Measurements from ENCODE around the gene RPL13. TPM values are rescaled to one million over a fixed set of nuclear protein-coding genes. Genes with fewer than 3 reads are reported as not detected.

The RPL13 gene
- 4,469 and 5,108 TPM in 2 replicates for total RNA-seq (2014; rRNA removed; shearing (Covaris generic); ENCODE audit: low replicate concordance)

DNA sequence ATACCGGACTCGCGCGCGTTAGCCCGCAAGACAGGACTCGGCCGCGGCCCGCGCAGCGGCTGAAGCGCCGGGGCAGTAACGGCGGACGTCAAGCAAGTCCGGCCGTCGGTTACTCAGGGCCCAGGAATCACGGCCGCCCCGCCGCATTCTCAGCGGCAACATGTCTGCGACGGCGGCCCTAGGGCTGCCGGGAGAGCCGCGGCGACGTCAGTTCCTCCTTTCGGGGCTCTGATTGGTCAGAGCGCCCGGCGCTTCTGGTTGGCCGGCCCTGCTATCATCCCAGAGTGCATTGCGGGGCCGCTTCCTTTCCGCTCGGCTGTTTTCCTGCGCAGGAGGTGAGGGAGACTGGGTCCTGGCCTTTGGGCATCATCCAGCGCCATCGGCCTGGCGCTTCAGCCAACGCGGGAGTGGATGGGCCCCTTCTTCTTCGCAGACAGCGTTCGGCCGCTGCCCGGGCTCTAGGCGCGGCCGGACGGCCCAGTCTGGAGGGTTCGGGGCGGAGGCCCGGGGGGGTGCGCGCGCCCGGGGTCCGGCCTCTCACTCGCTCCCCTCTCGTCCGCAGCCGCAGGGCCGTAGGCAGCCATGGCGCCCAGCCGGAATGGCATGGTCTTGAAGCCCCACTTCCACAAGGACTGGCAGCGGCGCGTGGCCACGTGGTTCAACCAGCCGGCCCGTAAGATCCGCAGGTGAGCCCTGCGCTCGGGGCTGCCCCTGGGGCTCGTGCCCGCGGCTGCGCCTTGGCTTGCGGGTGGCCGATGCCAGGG is at the start of gene RPL13:
RPL13 (plus strand) TSS at position 305 of the 764 bp plus-strand sequence; CDS start at position 583, 278 bp downstream.
- peak; percentile 92 for DNase-seq (ENCODE audit: low read depth)
- in situ Hi-C loops (cut with HindIII; ENCODE audit: low pct_unique_long_range_greater_than_20kb, low sequenced_read_pairs): no loop called here

DNA sequence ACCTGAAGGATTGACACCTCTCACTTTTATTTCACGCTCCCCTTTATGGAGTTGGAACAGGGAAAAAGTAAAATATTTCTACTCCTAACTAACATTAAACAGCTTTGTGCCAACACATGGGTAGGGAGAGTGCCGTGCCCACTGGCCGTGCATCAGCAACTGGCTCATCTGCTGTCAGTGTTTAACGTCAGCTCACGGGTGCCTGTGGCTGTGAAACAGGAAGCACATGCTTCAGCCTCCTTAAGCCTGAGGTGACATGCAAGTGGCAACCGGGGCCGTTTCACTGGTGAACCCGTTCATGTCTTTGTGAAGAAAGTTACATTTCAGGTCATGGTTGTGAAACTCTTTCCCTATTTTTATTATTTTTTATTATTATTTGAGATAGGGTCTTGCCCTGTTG is 49.1 kb upstream of the RPL13 start:
- in situ Hi-C loops (cut with HindIII; ENCODE audit: low pct_unique_long_range_greater_than_20kb, low sequenced_read_pairs): no loop called here
- no peak for DNase-seq (ENCODE audit: low read depth)

DNA sequence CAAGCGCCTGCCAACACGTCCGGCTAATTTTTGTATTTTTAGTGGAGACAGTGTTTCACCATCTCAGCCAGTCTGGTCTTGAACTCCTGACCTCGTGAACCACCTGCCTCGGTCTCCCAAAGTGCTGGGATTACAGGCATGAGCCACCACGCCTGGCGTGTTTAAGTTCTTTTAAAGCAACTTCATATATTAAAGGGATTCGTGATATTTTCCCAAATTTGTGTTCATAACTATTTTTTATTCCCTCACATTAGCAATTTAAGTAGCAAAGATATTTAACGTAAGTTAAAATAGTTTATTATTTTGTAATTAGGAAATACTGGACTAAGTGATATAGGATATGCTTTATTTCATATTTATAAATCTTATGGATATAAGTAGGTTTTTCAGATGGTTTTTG is 48.0 kb upstream of the RPL13 start:
- no peak for DNase-seq (ENCODE audit: low read depth)
- in situ Hi-C loops (cut with HindIII; ENCODE audit: low pct_unique_long_range_greater_than_20kb, low sequenced_read_pairs): no loop called here

DNA sequence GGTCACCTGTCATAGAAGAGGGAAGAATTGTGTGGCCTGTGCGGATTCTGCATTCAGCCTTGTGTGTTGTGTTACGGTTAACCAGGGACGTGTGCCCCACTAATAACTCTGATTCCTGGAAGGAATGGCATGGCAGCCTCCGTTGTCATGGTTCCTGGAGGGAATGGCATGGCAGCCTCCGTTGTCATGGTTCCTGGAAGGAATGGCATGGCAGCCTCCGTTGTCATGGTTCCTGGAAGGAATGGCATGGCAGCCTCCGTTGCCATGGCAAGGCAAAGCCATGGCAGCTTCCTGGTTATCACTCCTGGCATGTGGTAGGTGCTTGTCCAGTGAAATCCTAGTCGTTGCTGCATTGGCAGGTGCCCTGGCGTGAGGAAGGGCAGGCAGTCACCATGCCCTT is 43.4 kb upstream of the RPL13 start:
- in situ Hi-C loops (cut with HindIII; ENCODE audit: low pct_unique_long_range_greater_than_20kb, low sequenced_read_pairs): no loop called here
- no peak for DNase-seq (ENCODE audit: low read depth)

DNA sequence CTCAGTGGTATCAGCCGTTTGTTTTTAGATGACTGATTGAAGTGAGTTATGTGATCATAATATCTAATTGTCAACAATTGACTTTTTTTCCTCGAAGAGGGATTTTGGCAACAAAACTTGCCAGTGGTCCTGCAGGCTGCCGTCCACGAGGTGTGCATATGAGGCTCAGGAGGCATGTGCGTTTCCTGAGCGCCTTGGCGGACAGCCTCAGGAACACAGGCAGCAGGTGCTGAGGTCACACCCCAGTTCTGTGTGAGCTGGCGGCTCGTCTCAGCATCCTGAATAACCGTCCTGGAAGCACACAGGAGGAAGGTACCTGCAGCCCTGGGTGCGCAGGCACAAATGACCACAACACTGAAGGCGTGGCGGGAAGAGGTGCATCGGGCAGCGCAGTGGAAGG is 40.6 kb upstream of the RPL13 start:
- no peak for DNase-seq (ENCODE audit: low read depth)

DNA sequence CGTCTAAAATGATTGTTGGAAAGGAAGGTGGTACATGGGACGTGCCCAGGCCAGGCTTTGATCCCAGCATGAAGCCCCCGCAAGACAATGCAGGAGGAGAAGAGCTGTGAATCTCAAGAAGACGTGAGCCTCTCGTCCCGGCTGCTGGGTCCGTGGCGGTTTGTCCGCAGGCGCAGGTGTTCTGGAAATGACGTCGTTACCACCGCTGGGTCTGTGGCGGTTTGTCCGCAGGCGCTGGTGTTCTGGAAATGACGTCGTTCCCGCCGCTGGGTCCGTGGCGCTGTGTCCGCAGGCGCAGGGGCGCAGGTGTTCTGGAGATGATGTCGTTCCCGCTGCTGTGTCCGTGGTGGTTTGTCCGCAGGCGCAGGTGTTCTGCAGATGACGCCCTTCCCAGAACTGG is 38.2 kb upstream of the RPL13 start:
- DNase-seq (ENCODE audit: low read depth): no peak
- in situ Hi-C loops (cut with HindIII; ENCODE audit: low pct_unique_long_range_greater_than_20kb, low sequenced_read_pairs): no loop called here

More for the DNA sequence above, 40.6 kb upstream of the RPL13 start:
- in situ Hi-C loops (cut with HindIII; ENCODE audit: low pct_unique_long_range_greater_than_20kb, low sequenced_read_pairs): no loop called here

DNA sequence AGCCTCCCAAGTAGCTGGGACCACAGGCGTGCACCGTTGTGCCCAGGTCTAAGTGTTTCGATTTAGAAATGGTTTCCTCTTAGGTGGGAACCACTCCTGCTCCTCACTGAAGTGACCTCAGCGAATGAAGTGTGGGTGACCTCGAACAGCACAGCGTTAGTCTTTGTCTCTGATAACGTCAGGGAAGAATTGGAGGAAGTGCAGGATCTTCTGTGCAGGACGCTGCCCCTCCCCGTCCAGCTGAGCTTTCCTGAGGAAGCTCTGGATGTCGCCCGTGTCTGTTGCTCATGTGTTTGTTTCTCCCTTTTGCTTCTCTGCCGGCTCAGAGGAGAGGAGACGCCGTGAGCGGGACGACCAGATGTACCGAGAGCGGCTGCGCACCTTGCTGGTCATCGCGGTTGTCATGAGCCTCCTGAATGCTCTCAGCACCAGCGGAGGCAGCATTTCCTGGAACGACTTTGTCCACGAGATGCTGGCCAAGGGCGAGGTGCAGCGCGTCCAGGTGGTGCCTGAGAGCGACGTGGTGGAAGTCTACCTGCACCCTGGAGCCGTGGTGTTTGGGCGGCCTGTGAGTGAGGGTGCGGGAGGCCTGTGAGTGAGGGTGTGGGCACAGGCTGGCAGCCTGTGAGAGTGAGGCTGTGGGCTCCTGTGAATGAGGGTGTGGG is 36.7 kb upstream of the RPL13 start:
- in situ Hi-C loops (cut with HindIII; ENCODE audit: low pct_unique_long_range_greater_than_20kb, low sequenced_read_pairs): no loop called here
- no peak for DNase-seq (ENCODE audit: low read depth)

DNA sequence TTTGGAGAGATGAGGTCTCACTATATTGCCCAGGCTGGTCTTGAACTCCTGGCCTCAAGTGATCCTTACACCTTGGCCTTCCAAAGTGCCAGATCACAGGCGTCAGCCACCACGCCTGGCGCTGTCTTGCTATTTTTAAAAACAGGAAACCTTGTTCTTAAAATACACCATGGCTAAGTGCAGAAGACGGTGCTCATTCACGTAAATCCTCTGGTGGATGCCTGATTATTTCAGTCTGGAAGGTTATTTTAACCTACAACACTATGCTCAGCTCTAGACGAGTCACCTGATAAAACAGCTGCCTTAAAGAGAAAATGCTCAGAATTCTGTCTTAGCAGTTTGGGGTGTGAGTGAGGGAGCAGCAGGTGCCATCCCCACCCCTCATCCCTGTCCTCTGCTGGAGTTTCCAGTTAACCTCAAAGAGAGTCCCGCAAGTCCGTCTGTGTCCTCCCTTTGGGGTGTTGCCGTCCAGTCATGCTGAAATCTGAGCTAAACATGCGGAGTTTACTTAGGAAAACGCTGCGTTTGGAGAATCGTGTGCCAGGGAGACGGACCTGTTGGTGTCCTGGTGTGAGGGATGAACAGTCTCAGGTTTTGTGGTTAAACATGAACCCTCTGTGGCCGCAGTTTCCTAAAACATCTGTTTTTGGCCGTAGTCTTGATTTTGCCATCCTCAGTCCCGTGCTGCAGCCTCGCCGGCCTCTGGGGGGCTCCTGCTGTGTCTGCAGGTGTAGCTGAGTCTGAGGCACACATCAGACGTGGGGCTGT is 35.2 kb upstream of the RPL13 start:
- DNase-seq (ENCODE audit: low read depth): no peak
- in situ Hi-C loops (cut with HindIII; ENCODE audit: low pct_unique_long_range_greater_than_20kb, low sequenced_read_pairs): no loop called here

DNA sequence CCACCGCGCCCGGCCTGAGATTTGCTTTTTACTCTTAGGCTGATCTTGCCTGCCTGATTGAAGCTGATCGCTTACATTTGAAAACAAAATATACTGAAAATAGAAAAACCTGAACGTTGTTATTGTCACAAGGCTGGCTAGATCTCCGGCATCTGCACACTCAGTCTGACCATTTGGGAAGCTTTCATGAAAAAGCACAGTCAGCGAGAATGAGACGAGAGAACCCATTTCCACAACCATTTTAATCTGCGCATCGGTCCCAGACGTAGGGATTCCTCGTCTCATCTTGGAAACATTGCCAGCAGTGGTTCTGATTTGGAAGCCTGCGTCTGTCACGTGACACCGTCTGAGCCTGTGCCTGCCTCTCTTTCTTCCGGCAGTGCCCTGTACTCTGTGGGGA is 31.4 kb upstream of the RPL13 start:
- in situ Hi-C loops (cut with HindIII; ENCODE audit: low pct_unique_long_range_greater_than_20kb, low sequenced_read_pairs): no loop called here
- no peak for DNase-seq (ENCODE audit: low read depth)

DNA sequence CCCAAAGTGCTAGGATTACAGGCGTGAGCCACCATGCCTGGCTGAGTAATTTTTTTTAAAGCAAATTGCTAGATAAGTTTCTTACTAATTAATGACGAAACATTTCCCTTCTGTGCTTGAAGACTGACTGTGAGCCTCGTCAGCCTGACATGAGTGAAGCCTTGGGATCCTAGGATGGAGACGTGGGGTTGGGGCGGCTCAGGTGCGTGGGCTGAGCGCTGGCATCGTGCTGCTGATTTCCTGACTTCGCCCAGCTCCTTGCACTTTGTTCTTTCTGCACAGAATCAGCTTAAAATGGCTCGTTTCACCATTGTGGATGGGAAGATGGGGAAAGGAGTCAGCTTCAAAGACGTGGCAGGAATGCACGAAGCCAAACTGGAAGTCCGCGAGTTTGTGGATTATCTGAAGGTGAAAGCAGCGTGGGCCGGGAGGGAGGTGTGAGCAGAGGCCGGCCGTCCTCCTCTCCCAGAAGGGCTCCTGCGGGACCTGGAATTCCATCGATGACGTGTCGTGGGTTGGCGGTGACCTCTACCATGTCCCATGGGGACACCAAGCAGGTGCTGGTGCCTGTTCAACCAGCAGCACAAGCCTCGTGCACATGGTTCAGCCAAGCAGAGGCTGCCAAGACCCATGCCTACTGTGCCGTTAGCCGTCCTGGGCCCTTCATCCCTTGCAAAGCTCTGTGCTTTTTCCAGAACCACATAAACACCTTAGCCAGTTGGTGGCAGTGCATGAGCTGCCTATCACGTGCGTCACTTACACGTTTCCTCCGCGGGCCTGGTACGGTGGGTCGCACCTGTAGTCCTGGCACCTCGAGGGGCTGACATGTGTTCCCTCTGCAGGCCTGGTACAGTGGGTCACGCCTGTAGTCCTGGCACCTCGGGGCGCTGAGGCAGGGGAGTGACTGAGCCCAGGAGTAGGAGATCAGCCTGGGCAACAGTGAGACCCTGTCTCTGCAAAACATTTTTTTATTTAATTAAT is 29.8 kb upstream of the RPL13 start:
- DNase-seq (ENCODE audit: low read depth): no peak
- in situ Hi-C loops (cut with HindIII; ENCODE audit: low pct_unique_long_range_greater_than_20kb, low sequenced_read_pairs): no loop called here

DNA sequence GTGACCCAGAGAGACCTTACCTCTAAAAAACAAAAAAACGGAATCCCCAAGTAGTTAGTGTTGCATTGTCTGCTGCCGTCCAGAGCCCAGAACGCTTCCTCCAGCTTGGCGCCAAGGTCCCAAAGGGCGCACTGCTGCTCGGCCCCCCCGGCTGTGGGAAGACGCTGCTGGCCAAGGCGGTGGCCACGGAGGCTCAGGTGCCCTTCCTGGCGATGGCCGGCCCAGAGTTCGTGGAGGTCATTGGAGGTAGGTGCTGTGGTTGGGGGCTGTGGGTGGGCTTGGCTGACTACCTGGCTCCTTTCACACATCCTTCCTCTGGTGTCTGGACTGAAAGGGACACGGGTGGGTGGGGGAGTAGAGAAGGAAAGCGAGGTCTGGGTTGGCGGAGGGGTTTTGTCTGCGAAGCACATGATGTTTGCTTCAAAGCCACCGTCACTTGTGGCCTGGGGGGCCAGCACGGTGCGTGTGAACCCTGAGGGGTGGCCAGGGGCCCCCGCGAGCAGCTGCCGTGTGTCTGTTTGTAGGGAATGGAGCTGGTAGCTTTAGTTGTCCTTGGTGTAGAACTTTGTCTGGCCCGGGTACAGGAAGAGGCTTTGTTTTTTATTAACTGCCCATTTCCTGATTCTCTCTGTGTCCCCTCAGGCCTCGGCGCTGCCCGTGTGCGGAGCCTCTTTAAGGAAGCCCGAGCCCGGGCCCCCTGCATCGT is 28.5 kb upstream of the RPL13 start:
- DNase-seq (ENCODE audit: low read depth): no peak
- in situ Hi-C loops (cut with HindIII; ENCODE audit: low pct_unique_long_range_greater_than_20kb, low sequenced_read_pairs): no loop called here

DNA sequence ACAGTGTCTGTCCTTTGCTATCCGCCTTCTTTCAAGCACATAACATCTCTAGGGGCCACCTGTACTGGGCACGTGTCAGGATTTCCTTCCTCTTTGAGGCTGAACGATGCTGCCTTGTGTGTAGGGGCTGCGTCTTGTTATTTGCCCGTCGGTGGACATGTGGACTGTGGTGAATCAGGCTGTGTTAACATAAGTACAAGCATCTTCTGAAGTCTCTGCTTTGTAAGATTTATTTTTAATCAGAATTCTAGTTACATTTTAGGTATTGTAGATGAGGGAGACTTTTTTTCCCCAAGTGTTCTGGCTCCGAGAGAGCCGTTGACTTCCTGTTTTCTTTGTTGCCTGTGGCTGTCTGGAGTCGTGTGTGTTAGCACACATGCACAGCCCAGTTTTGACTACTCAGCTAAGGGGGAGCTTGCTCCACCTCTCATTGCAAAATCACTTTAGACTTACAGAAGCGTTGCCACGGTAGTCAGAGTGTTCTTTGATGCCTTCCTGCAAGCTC is 26.2 kb upstream of the RPL13 start:
- in situ Hi-C loops (cut with HindIII; ENCODE audit: low pct_unique_long_range_greater_than_20kb, low sequenced_read_pairs): no loop called here
- DNase-seq (ENCODE audit: low read depth): no peak

DNA sequence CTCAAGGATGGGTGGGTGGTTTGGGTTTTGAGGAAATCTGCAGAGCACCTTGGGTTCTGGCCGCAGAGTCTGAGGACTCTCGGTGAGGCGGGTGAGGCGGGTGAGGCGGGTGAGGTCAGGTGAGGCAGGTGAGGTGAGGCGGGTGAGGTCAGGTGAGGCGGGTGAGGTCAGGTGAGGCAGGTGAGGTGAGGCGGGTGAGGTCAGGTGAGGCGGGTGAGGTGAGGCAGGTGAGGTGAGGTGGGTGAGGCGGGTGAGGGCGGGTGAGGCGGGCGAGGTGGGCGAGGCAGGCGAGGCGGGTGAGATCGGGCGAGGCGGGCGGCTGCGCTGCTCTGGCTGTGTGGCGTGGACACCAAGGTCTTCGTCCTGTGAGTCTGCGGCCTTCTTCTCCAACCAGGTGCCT is 24.1 kb upstream of the RPL13 start:
- in situ Hi-C loops (cut with HindIII; ENCODE audit: low pct_unique_long_range_greater_than_20kb, low sequenced_read_pairs): no loop called here
- no peak for DNase-seq (ENCODE audit: low read depth)

DNA sequence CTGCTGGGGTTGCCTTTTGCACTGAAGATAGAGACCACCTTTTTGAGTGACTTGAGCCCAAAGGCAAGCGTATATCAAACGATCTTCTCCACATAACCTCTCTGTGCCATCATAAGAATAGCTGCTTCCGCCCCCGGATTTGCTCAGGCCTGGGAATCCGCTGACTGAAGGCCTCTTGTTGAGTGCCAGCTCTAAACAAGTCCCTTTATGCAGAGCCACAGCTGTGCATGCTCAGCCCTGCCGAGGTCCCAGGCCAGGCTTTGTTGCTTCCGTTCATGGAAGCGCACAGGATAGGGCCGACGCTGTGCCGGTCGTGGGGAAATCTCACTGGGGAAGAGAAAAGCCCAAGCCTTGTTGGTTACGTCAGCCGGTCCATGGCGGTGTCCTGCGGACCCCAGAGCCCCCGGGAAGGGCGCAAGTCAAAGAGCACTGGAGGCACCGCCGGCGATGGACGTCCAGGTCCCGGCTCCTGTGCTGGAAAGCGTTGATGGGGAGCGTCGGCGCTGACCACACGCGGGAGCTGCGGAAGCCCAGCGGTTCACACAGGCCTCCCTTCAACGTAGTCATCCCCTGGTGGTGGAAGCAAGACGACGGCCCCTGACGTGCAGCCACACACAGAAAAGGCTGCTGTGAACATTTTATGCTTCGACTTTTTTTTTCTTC is 23.5 kb upstream of the RPL13 start:
- DNase-seq (ENCODE audit: low read depth): no peak
- in situ Hi-C loops (cut with HindIII; ENCODE audit: low pct_unique_long_range_greater_than_20kb, low sequenced_read_pairs): no loop called here

DNA sequence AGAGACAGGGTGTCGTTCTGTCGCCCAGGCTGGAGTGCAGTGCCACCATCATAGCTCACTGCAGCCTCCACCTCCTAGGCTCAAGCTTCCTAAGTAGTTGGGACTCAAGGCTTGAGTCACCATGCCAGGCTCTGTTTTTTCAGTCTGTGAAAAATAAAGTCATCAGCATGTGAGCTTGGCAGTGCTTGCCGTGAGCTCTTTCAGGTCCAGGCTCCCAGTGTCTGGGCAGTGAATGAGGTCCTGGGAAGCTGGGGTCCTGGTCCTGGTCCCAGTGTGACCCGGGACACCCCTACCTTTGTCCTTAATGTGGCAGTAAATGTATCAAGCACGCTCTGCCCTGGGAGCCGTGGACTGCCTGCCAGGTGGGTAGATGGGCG is 22.9 kb upstream of the RPL13 start:
- in situ Hi-C loops (cut with HindIII; ENCODE audit: low pct_unique_long_range_greater_than_20kb, low sequenced_read_pairs): no loop called here
- DNase-seq (ENCODE audit: low read depth): no peak

DNA sequence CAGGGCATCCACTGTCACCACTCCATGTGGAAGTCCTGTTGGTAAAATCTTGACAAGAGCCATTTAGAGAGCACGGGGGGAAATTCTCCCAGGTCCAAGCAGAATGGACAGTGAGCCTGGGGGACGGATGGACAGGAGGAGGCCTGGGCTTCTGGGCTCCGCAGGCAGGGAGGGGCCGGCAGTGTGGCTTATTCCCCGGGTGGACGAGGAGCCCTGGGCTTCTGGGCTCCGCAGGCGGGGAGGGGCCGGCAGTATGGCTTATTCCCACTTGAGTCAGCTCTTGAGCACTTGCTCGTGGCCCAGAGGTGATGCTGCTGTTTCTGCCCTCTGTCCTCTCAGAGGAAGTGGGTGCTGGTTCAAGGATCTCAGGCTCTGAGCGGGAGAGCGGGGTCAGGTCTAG is 22.2 kb upstream of the RPL13 start:
- in situ Hi-C loops (cut with HindIII; ENCODE audit: low pct_unique_long_range_greater_than_20kb, low sequenced_read_pairs): no loop called here
- no peak for DNase-seq (ENCODE audit: low read depth)

DNA sequence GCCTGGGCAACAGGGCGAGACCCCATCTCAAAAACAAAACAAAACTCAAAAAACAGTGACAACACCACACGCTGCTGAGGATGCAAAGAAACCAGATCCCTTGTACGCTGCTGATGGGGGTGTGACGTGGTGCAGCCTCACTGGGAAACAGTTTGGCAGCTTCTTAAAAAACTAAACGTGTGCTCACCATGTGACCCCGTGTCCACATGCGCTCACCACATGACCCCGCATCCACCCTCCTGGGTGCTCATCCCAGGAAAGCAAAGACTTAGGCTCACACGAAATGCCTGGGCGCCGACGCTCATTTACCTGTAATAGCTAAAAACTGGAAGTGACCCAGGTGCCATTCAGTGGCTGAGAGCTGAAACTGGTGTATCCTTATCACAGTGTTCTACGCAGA is 19.9 kb upstream of the RPL13 start:
- no peak for DNase-seq (ENCODE audit: low read depth)
- in situ Hi-C loops (cut with HindIII; ENCODE audit: low pct_unique_long_range_greater_than_20kb, low sequenced_read_pairs): no loop called here

All from Caki2 (cell line).